Rectal smooth muscle tissue (tissue), 1 donor: Measurements from ENCODE around the gene LSM14A.
"Not testable (repeated sequence)": the region's sequence is repeated elsewhere in the genome, so short reads cannot be mapped to it uniquely, and the experiment has no call there.

Experiments
- H3K27ac ChIP-seq: one replicate; pipeline ENCODE4 v1.7.0; 2013; ENCODE audit warnings: low read depth, low read length, inconsistent platforms
- H3K27me3 ChIP-seq: one replicate; pipeline ENCODE4 v1.7.0; 2013; ENCODE audit warnings: low read length; ENCODE audit not compliant: control insufficient read depth, insufficient read depth
- H3K36me3 ChIP-seq: one replicate; pipeline ENCODE4 v1.7.0; 2013; ENCODE audit warnings: low read length; ENCODE audit not compliant: control insufficient read depth, insufficient read depth
- H3K4me1 ChIP-seq: one replicate; pipeline ENCODE4 v1.7.0; 2013; ENCODE audit warnings: low read length; ENCODE audit not compliant: control insufficient read depth, insufficient read depth
- H3K4me3 ChIP-seq: one replicate; pipeline ENCODE4 v1.7.0; 2013; ENCODE audit warnings: low read length
- H3K9ac ChIP-seq: one replicate; pipeline ENCODE4 v1.7.0; 2013; ENCODE audit warnings: low read length

The LSM14A gene

GRCh38 chr19:34141025-34141424 is 31.3 kb upstream of the LSM14A start:
- no peak overlapping the region for H3K27ac ChIP-seq
- no peak overlapping the region for H3K4me3 ChIP-seq
- H3K4me1 ChIP-seq: no peaks in the 10 kb centered on the region
- H3K36me3 ChIP-seq: no peaks in the 10 kb centered on the region
- H3K9ac ChIP-seq: no peak overlapping the region
- no peaks in the 10 kb centered on the region for H3K27me3 ChIP-seq

- no peak overlapping the region for H3K9ac ChIP-seq
- no peak overlapping the region for H3K4me3 ChIP-seq
- no peak overlapping the region for H3K27ac ChIP-seq
- no peaks in the 10 kb centered on the region for H3K36me3 ChIP-seq
- no peaks in the 10 kb centered on the region for H3K27me3 ChIP-seq
- no peaks in the 10 kb centered on the region for H3K4me1 ChIP-seq
These were observed 29.9 kb upstream of the LSM14A start for GRCh38 chr19:34142440-34142839.

GRCh38 chr19:34145741-34146202 is 26.5 kb upstream of the LSM14A start:
- Histone ChIP-seq H3K4me1 (no peaks in the 10 kb centered on the region), H3K36me3 (no peaks in the 10 kb centered on the region), H3K27me3 (no peaks in the 10 kb centered on the region), H3K4me3 (no peak overlapping the region), H3K27ac (no peak overlapping the region), H3K9ac (no peak overlapping the region)

GRCh38 chr19:34148658-34149185 is 23.6 kb upstream of the LSM14A start:
- H3K27ac ChIP-seq: no peak overlapping the region
- no peak overlapping the region for H3K4me3 ChIP-seq
- H3K27me3 ChIP-seq: no peaks in the 10 kb centered on the region
- H3K9ac ChIP-seq: no peak overlapping the region
- H3K4me1 ChIP-seq: no peaks in the 10 kb centered on the region
- no peaks in the 10 kb centered on the region for H3K36me3 ChIP-seq

- Histone ChIP-seq H3K4me1 (no peaks in the 10 kb centered on the region), H3K4me3 (no peak overlapping the region), H3K27ac (no peak overlapping the region), H3K27me3 (no peaks in the 10 kb centered on the region), H3K36me3 (no peaks in the 10 kb centered on the region), H3K9ac (no peak overlapping the region)
These were observed 22.4 kb upstream of the LSM14A start for GRCh38 chr19:34149873-34150272.

GRCh38 chr19:34150558-34150957 is 21.7 kb upstream of the LSM14A start:
- no peaks in the 10 kb centered on the region for H3K36me3 ChIP-seq

GRCh38 chr19:34151439-34151838 is 20.9 kb upstream of the LSM14A start:
- Histone ChIP-seq H3K36me3 (no peaks in the 10 kb centered on the region), H3K4me3 (no peak overlapping the region), H3K27ac (no peak overlapping the region), H3K9ac (no peak overlapping the region), H3K27me3 (no peaks in the 10 kb centered on the region), H3K4me1 (no peaks in the 10 kb centered on the region)

More at GRCh38 chr19:34150558-34150957, 21.7 kb upstream of the LSM14A start:
- Histone ChIP-seq H3K9ac (no peak overlapping the region), H3K4me1 (no peaks in the 10 kb centered on the region), H3K27ac (no peak overlapping the region), H3K4me3 (no peak overlapping the region), H3K27me3 (no peaks in the 10 kb centered on the region)

GRCh38 chr19:34154401-34154800 is 17.9 kb upstream of the LSM14A start:
- no peaks in the 10 kb centered on the region for H3K4me1 ChIP-seq
- no peaks in the 10 kb centered on the region for H3K27me3 ChIP-seq
- no peak overlapping the region for H3K9ac ChIP-seq
- no peak overlapping the region for H3K27ac ChIP-seq
- no peak overlapping the region for H3K4me3 ChIP-seq
- no peaks in the 10 kb centered on the region for H3K36me3 ChIP-seq

- H3K27me3 ChIP-seq: no peaks in the 10 kb centered on the region
- H3K27ac ChIP-seq: no peak overlapping the region
- no peak overlapping the region for H3K9ac ChIP-seq
- H3K36me3 ChIP-seq: no peaks in the 10 kb centered on the region
- no peaks in the 10 kb centered on the region for H3K4me1 ChIP-seq
- no peak overlapping the region for H3K4me3 ChIP-seq
These were observed 16.6 kb upstream of the LSM14A start for GRCh38 chr19:34155686-34156085.

GRCh38 chr19:34158966-34159365 is 13.3 kb upstream of the LSM14A start:
- H3K9ac ChIP-seq, H3K4me1 ChIP-seq, H3K36me3 ChIP-seq, H3K27me3 ChIP-seq, H3K27ac ChIP-seq, H3K4me3 ChIP-seq: not testable (repeated sequence)

GRCh38 chr19:34159541-34159940 is 12.8 kb upstream of the LSM14A start:
- H3K9ac ChIP-seq, H3K27me3 ChIP-seq, H3K36me3 ChIP-seq, H3K4me1 ChIP-seq, H3K27ac ChIP-seq, H3K4me3 ChIP-seq: not testable (repeated sequence)

- not testable (repeated sequence) for H3K4me3 ChIP-seq, H3K27me3 ChIP-seq, H3K36me3 ChIP-seq, H3K9ac ChIP-seq, H3K4me1 ChIP-seq, H3K27ac ChIP-seq
These were observed 10.4 kb upstream of the LSM14A start for GRCh38 chr19:34161902-34162301.

- Histone ChIP-seq H3K27ac (no peak overlapping the region), H3K4me1 (no peaks in the 10 kb centered on the region), H3K36me3 (no peaks in the 10 kb centered on the region), H3K4me3 (no peak overlapping the region), H3K9ac (no peak overlapping the region), H3K27me3 (no peaks in the 10 kb centered on the region)
These were observed 7.0 kb upstream of the LSM14A start for GRCh38 chr19:34165295-34165738.
